ENCODE measurements around the gene TSPO2. TPM values are rescaled to one million over a fixed set of nuclear protein-coding genes. Genes with fewer than 3 reads are reported as not detected.
A peak's percentile ranks its signal among the peaks of the same experiment; 100 is the strongest.

TSPO2 gene
- total and polyA plus RNA-seq, 2 of the 13 experiments (the other 11 are each of a cell fraction or from before 2014, with no cell fraction given) = 0.55 TPM; not detected in 1

- TF ChIP-seq AKNA (CRISPR knock-in tag; IDR thresholded peaks at IDR 0.05; ENCODE audit: borderline replicate concordance) = no peak
- no peak for TF ChIP-seq POGZ (CRISPR knock-in tag; IDR thresholded peaks at IDR 0.05)
- TF ChIP-seq AFF4 (CRISPR knock-in tag; IDR thresholded peaks at IDR 0.05) = no peak
- TF ChIP-seq ZNF788 (CRISPR knock-in tag; IDR thresholded peaks at IDR 0.05; ENCODE audit: borderline replicate concordance) = no peak
- no peak for TF ChIP-seq MZF1 (CRISPR knock-in tag; IDR thresholded peaks at IDR 0.05; ENCODE audit: borderline replicate concordance)
- TF ChIP-seq MIER3 (CRISPR knock-in tag; IDR thresholded peaks at IDR 0.05; ENCODE audit: borderline replicate concordance) = no peak
- TF ChIP-seq ZNF891 (CRISPR knock-in tag; IDR thresholded peaks at IDR 0.05) = no peak
- no peak; the same call in 1 of the 2 replicates for TF ChIP-seq KMT2B (CRISPR knock-in tag; IDR thresholded peaks at IDR 0.05)
- TF ChIP-seq THRA (CRISPR knock-in tag; IDR thresholded peaks at IDR 0.05; ENCODE audit: borderline replicate concordance) = no peak
- TF ChIP-seq ZSCAN29 (CRISPR knock-in tag; conservative IDR thresholded peaks at IDR 0.05) = 0 out of 2 replicates have a peak, but pooled peaks have one; percentile 20
- TF ChIP-seq CCAR2 (optimal IDR thresholded peaks at IDR 0.05; ENCODE audit: low read depth, low read length) = no peak
- no peak for TF ChIP-seq ZNF616 (CRISPR knock-in tag; IDR thresholded peaks at IDR 0.05; ENCODE audit: low read depth)
- TF ChIP-seq RFXAP (CRISPR knock-in tag; IDR thresholded peaks at IDR 0.05; ENCODE audit: borderline replicate concordance) = peak; percentile 80; the same call in 1 of the 2 replicates
- TF ChIP-seq ZNF576 (CRISPR knock-in tag; IDR thresholded peaks at IDR 0.05) = no peak
- no peak for TF ChIP-seq ZBTB10 (CRISPR knock-in tag; IDR thresholded peaks at IDR 0.05; ENCODE audit: borderline replicate concordance)
Observed at GRCh38 chr6:41072836-41073202, 30.6 kb downstream of the TSPO2 start, which contains the start of gene NFYA (continued).

Measured in HepG2 (cell line).